ENCODE measurements around the gene PIH1D1. TPM values are rescaled to one million over a fixed set of nuclear protein-coding genes. Genes with fewer than 3 reads are reported as not detected.

Gene PIH1D1
- total RNA-seq, 1 donor from 2014 or later: 78.8 TPM

GRCh38 chr19:49428547-49429451 lies 22.8 kb downstream of the PIH1D1 start:
- Mint-ChIP-seq H3K27ac (ENCODE audit: unreplicated experiment) (no peak overlapping the region), H3K4me1 (ENCODE audit: unreplicated experiment) (peaks cover 17% of the 10 kb centered on the region), H3K27me3 (ENCODE audit: unreplicated experiment) (peaks cover 39% of the 10 kb centered on the region), H3K9me3 (ENCODE audit: unreplicated experiment) (no peaks in the 10 kb centered on the region), H3K36me3 (ENCODE audit: low read depth, unreplicated experiment) (peaks cover 15% of the 10 kb centered on the region), H3K4me3 (ENCODE audit: unreplicated experiment) (no peak overlapping the region)
- TF ChIP-seq, protein P1, sequence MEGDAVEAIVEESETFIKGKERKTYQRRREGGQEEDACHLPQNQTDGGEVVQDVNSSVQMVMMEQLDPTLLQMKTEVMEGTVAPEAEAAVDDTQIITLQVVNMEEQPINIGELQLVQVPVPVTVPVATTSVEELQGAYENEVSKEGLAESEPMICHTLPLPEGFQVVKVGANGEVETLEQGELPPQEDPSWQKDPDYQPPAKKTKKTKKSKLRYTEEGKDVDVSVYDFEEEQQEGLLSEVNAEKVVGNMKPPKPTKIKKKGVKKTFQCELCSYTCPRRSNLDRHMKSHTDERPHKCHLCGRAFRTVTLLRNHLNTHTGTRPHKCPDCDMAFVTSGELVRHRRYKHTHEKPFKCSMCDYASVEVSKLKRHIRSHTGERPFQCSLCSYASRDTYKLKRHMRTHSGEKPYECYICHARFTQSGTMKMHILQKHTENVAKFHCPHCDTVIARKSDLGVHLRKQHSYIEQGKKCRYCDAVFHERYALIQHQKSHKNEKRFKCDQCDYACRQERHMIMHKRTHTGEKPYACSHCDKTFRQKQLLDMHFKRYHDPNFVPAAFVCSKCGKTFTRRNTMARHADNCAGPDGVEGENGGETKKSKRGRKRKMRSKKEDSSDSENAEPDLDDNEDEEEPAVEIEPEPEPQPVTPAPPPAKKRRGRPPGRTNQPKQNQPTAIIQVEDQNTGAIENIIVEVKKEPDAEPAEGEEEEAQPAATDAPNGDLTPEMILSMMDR (IDR thresholded peaks at IDR 0.05; ENCODE audit: unreplicated experiment): no peak
- DNase-seq (ENCODE audit: low spot score): no peak

- H3K36me3 Mint-ChIP-seq (ENCODE audit: low read depth, unreplicated experiment): peaks cover 19% of the 10 kb centered on the region
- DNase-seq (ENCODE audit: low spot score): no peak
- TF ChIP-seq, protein P1 (IDR thresholded peaks at IDR 0.05; ENCODE audit: unreplicated experiment): no peak
- H3K27ac Mint-ChIP-seq (ENCODE audit: unreplicated experiment): no peak overlapping the region
- H3K27me3 Mint-ChIP-seq (ENCODE audit: unreplicated experiment): peaks cover 40% of the 10 kb centered on the region
- no peak overlapping the region for H3K4me3 Mint-ChIP-seq (ENCODE audit: unreplicated experiment)
- no peaks in the 10 kb centered on the region for H3K9me3 Mint-ChIP-seq (ENCODE audit: unreplicated experiment)
- peaks cover 22% of the 10 kb centered on the region for H3K4me1 Mint-ChIP-seq (ENCODE audit: unreplicated experiment)
Observed at GRCh38 chr19:49427855-49428546, 23.6 kb downstream of the PIH1D1 start.

GRCh38 chr19:49427339-49427738 lies 24.3 kb downstream of the PIH1D1 start:
- TF ChIP-seq, protein P1 (IDR thresholded peaks at IDR 0.05; ENCODE audit: unreplicated experiment): no peak
- Mint-ChIP-seq H3K27ac (ENCODE audit: unreplicated experiment) (no peak overlapping the region), H3K36me3 (ENCODE audit: low read depth, unreplicated experiment) (peaks cover 23% of the 10 kb centered on the region), H3K4me1 (ENCODE audit: unreplicated experiment) (peaks cover 27% of the 10 kb centered on the region), H3K9me3 (ENCODE audit: unreplicated experiment) (no peaks in the 10 kb centered on the region), H3K4me3 (ENCODE audit: unreplicated experiment) (peak overlapping the region; percentile 34), H3K27me3 (ENCODE audit: unreplicated experiment) (peaks cover 41% of the 10 kb centered on the region)
- no peak for DNase-seq (ENCODE audit: low spot score)

- Mint-ChIP-seq H3K27ac (ENCODE audit: unreplicated experiment) (no peak overlapping the region), H3K36me3 (ENCODE audit: low read depth, unreplicated experiment) (peaks cover 29% of the 10 kb centered on the region), H3K9me3 (ENCODE audit: unreplicated experiment) (no peaks in the 10 kb centered on the region), H3K4me3 (ENCODE audit: unreplicated experiment) (no peak overlapping the region), H3K27me3 (ENCODE audit: unreplicated experiment) (peaks cover 36% of the 10 kb centered on the region), H3K4me1 (ENCODE audit: unreplicated experiment) (peaks cover 31% of the 10 kb centered on the region)
- no peak for DNase-seq (ENCODE audit: low spot score)
- TF ChIP-seq, protein P1 (IDR thresholded peaks at IDR 0.05; ENCODE audit: unreplicated experiment): no peak
Observed at GRCh38 chr19:49425922-49426592, 25.6 kb downstream of the PIH1D1 start.
